GM13977 (cell line): ENCODE measurements around the gene HIKESHI.

Experiments used
- DNase-seq: peaks from one replicate; pipeline ENCODE4 v3.0.0; 2012; ENCODE audit warnings: low spot score
- in situ Hi-C: fragments of 300-500 bp; cut with MboI; formaldehyde crosslinking; loops from one replicate; pipeline ENCODE4 v1.12.0; 2022; ENCODE audit warnings: low sequenced_read_pairs, low pct_unique_long_range_greater_than_20kb, mixed read lengths, inconsistent platforms; ENCODE audit not compliant: unreplicated experiment
- TF ChIP-seq, protein P1 (sequence below): IDR thresholded peaks from 2 replicates; pipeline ENCODE4 v1.5.1; 2012; ENCODE audit warnings: mild to moderate bottlenecking, control low read depth; ENCODE audit not compliant: insufficient read depth; ENCODE audit errors: extremely low read depth, missing control alignments

Gene HIKESHI

DNA sequence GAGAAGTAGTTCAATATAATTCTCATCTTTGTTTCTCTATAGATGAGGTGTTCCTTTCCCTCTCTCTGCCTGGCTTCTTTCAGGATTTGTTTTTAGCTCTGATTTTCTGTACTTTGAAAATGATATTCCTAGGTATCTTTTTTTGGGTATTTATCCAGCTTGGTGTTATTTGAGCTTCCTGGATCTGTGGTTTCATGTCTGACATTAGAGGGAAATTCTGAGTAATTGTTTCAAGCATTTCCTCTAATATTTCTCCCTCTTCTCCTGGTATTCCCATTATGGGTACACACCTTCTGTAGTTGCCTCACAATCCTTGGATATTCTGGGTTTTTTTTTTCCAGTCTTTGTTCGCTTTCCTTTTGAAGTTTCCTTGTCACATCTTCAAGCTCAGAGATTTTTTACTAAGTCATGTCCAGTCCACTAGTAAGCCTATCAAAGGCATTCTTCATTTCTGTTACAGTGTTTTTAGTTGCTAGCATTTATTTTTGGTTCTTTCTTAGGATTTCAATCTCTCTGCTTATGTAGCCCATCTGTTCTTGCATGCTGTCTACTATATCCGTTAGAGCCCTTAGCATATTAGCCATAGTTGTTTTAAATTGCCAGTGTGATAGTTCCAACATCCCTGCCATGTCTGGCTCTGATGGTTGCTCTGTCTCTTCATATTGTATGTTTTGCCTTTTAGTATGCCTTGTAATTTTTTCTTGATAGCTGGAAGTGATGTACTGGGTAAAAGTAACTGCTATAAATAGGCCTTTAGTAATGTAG, 78.4 kb downstream of the HIKESHI start:
- TF ChIP-seq, protein P1, sequence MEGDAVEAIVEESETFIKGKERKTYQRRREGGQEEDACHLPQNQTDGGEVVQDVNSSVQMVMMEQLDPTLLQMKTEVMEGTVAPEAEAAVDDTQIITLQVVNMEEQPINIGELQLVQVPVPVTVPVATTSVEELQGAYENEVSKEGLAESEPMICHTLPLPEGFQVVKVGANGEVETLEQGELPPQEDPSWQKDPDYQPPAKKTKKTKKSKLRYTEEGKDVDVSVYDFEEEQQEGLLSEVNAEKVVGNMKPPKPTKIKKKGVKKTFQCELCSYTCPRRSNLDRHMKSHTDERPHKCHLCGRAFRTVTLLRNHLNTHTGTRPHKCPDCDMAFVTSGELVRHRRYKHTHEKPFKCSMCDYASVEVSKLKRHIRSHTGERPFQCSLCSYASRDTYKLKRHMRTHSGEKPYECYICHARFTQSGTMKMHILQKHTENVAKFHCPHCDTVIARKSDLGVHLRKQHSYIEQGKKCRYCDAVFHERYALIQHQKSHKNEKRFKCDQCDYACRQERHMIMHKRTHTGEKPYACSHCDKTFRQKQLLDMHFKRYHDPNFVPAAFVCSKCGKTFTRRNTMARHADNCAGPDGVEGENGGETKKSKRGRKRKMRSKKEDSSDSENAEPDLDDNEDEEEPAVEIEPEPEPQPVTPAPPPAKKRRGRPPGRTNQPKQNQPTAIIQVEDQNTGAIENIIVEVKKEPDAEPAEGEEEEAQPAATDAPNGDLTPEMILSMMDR: no peak
- in situ Hi-C loops: no loop called here
- DNase-seq: no peak

DNA sequence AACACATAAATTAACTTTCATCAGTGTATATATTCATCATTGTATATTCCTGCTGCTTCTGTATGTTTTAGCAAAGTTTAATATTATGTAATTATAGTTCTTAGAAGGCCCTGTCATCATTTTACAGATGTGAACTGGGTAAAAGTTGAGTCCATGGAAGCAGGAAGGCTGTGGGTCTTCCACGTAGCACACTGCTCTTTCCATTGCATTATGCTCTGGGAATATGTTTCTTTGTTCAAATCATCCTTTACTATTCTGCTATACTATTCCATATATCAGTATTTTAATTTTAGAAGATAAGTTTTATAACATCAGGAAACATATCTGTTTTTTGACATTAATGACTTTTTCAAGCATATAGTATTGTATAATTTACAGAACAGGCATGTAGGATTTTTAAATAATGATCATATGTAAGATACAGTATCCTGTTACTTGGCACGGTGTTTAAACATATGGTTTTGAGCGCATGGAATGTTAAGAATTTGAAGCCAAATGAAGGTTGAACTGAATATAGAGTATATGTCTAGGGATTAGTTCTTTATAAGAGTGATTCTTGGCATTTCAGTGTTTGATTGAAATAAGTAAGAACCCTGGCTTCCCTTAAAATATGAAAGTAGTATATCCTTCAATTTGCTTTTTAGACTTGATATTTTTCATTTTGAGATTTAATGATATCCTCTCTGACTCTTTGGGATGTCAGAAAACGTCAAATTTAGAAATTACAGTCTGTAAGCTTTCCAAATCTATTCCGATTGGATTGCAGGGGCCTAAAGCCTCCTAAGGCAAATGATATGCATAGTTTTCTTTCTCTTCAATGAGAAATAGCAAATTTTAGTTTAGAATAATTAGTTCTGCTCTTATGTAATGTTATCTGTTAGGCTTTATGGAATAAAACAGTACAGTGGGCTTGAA, 81.3 kb downstream of the HIKESHI start:
- DNase-seq: no peak
- TF ChIP-seq, protein P1: no peak
- in situ Hi-C loops: no loop called here

DNA sequence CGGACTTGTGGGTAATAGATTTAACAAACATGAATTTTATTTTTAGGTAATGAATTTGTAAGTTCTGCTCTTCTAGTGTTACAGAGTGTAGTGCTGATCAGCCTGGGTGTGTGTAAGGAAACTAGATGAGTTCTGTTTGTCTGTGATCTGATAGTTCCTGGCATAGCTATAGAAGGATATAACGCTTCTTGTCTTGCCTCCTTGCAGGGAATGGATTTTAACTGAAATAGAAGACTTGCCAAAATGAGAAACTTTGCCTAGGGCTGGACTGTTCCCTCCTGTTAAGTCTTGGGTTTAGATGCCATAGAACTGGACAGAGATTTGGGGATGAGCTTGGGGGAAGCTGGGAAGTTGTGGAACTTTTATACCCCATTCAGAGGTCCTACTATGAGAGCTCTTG, 84.2 kb downstream of the HIKESHI start:
- TF ChIP-seq, protein P1: no peak
- DNase-seq: no peak
- in situ Hi-C loops: no loop called here

DNA sequence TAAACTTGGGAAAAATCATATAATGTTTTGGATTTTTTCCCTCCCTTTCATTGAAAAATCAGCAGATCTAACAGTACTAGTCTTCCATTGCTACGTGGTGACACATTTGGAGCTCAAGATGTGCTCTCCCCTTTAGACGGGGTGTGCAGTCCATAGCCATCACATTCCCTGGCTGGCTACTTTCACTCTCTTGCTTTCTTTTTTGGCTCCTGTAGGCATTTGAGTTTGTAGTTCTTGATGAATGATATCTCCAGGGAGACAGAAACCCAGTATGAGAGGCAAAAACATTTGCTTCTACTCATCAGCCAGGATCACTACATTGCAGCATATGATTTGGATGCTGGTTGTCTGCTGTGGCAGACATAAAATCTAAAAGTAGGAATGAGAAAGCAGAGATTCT, 84.7 kb downstream of the HIKESHI start:
- in situ Hi-C loops: no loop called here
- TF ChIP-seq, protein P1: no peak
- no peak for DNase-seq

DNA sequence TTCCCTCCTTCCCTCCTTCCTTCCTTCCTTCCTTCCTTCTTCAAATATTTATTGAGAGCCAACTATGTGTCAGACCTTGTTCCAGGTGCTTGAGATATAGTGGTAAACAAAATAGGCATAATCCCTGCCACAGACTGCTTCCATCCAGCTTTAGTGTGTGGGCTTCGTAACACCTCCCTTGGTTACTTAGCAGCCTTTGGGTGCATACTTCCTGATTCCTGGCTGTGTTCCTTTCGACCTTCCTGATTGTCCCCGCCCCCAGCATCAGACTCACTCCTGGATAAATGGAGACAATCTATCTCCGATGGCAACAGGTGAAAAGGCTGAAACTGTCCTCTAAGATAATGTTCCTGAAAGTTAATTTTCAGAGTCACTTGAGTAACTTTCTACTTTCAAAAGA, 86.2 kb downstream of the HIKESHI start:
- TF ChIP-seq, protein P1: no peak
- in situ Hi-C loops: no loop called here
- DNase-seq: no peak

DNA sequence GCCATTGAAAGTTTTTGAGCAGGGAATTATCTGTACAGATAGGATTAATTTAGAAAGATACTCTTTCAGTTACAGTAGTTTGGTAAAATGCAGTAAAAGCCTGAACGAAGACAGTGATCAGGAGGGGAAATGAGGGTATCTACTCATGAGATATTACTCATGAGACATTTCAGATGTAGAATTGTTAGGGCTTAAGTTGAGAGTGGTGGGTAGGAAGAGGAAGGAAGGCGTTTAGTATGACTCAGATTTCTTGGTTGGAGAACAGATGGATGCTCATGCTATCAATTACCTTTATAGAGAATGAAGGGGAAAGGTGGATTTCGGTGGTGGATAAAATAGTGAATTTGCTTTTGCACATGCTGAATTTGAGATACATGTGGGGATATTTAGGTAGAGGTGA, 88.4 kb downstream of the HIKESHI start:
- TF ChIP-seq, protein P1: no peak
- DNase-seq: no peak
- in situ Hi-C loops: no loop called here
